ENCODE data around the gene AJM1.

AJM1 gene

GRCh38 chr9:136853596-136854112, 11.4 kb downstream of the AJM1 start:
- no peak overlapping the region for H3K4me3 ChIP-seq (replicated peaks; ENCODE audit: low read depth, low read length)
- peak; percentile 41 for TF ChIP-seq CTCF (IDR thresholded peaks at IDR 0.05; ENCODE audit: insufficient read depth, low read length, poor library complexity, severe bottlenecking)
- DNase-seq (ENCODE audit: extremely low read depth, insufficient read length) = peak; percentile 9
- H3K27me3 ChIP-seq (replicated peaks; ENCODE audit: control insufficient read depth, insufficient read depth, low read length) = no peaks in the 10 kb centered on the region
- peaks cover 19% of the 10 kb centered on the region for H3K36me3 ChIP-seq (ENCODE audit: control insufficient read depth, insufficient read depth, low read length)

- DNase-seq (ENCODE audit: extremely low read depth, insufficient read length) = peak; percentile 29
- H3K4me3 ChIP-seq (replicated peaks; ENCODE audit: low read depth, low read length) = no peak overlapping the region
- no peak for TF ChIP-seq CTCF (IDR thresholded peaks at IDR 0.05; ENCODE audit: insufficient read depth, low read length, poor library complexity, severe bottlenecking)
Observed at GRCh38 chr9:136854113-136854841, 12.0 kb downstream of the AJM1 start.

DNA sequence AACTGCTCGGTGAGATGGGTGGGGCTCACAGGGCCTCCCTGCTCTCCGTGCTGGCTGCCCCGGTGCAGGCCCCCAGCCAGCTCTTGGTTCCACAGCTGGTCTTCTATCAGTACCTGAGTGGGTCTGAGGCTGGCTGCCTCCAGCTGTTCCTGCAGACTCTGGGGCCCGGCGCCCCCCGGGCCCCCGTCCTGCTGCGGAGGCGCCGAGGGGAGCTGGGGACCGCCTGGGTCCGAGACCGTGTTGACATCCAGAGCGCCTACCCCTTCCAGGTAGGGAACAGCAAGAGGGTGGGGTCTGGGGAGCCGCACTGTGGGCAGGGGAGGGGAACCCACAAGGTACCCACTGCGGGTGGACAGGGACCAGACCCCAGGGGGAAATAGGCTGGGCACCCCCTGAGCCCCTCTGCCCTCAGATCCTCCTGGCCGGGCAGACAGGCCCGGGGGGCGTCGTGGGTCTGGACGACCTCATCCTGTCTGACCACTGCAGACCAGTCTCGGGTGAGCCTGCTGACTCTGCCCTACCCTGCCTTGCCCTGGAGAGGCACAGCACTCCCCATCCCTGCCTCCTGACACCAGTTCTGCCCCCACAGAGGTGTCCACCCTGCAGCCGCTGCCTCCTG, 12.7 kb downstream of the AJM1 start:
- Histone ChIP-seq H3K27me3 (replicated peaks; ENCODE audit: control insufficient read depth, insufficient read depth, low read length) (no peaks in the 10 kb centered on the region), H3K4me3 (replicated peaks; ENCODE audit: low read depth, low read length) (no peak overlapping the region), H3K36me3 (ENCODE audit: control insufficient read depth, insufficient read depth, low read length) (peaks cover 19% of the 10 kb centered on the region)
- TF ChIP-seq CTCF (IDR thresholded peaks at IDR 0.05; ENCODE audit: insufficient read depth, low read length, poor library complexity, severe bottlenecking) = no peak
- peak; percentile 13 for DNase-seq (ENCODE audit: extremely low read depth, insufficient read length)

More at GRCh38 chr9:136854113-136854841, 12.0 kb downstream of the AJM1 start:
- Histone ChIP-seq H3K36me3 (ENCODE audit: control insufficient read depth, insufficient read depth, low read length) (peaks cover 19% of the 10 kb centered on the region), H3K27me3 (replicated peaks; ENCODE audit: control insufficient read depth, insufficient read depth, low read length) (no peaks in the 10 kb centered on the region)

DNA sequence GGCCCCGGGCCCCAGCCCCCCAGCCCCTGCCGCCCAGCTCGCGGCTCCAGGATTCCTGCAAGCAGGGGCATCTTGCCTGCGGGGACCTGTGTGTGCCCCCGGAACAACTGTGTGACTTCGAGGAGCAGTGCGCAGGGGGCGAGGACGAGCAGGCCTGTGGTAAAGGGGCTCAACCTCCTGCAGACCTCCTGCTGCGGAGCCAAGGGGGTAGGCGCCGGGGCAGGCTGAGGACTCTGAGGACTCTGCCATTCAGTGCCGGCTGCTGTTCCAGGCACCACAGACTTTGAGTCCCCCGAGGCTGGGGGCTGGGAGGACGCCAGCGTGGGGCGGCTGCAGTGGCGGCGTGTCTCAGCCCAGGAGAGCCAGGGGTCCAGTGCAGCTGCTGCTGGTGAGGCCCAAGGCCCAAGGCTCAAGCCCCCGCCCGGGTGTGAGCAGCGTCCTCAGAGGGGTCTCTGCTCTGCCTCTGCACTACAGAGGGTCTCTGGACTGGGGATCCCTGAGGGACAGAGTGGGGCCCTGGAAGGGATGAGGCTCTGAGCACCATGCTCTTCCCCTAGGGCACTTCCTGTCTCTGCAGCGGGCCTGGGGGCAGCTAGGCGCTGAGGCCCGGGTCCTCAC, 13.3 kb downstream of the AJM1 start:
- DNase-seq (ENCODE audit: extremely low read depth, insufficient read length) = peak; percentile 13
- TF ChIP-seq CTCF (IDR thresholded peaks at IDR 0.05; ENCODE audit: insufficient read depth, low read length, poor library complexity, severe bottlenecking) = no peak
- no peaks in the 10 kb centered on the region for H3K27me3 ChIP-seq (replicated peaks; ENCODE audit: control insufficient read depth, insufficient read depth, low read length)
- H3K36me3 ChIP-seq (ENCODE audit: control insufficient read depth, insufficient read depth, low read length) = peaks cover 13% of the 10 kb centered on the region
- no peak overlapping the region for H3K4me3 ChIP-seq (replicated peaks; ENCODE audit: low read depth, low read length)

DNA sequence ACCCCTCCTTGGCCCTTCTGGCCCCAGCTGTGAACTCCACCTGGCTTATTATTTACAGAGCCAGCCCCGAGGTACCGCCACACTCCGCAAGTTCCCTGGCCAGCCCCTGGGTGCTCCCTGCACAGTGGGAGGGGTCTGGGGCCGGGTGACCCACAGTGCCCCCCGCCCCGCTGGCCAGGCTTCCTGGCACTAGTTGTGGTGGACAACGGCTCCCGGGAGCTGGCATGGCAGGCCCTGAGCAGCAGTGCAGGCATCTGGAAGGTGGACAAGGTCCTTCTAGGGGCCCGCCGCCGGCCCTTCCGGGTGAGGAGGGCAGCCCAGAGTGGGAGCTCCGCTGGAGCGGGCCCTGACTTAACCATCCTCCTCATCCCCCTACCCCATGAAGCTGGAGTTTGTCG, 13.8 kb downstream of the AJM1 start:
- DNase-seq (ENCODE audit: extremely low read depth, insufficient read length) = peak; percentile 15
- Histone ChIP-seq H3K4me3 (replicated peaks; ENCODE audit: low read depth, low read length) (no peak overlapping the region), H3K36me3 (ENCODE audit: control insufficient read depth, insufficient read depth, low read length) (peaks cover 14% of the 10 kb centered on the region), H3K27me3 (replicated peaks; ENCODE audit: control insufficient read depth, insufficient read depth, low read length) (no peaks in the 10 kb centered on the region)
- TF ChIP-seq CTCF (IDR thresholded peaks at IDR 0.05; ENCODE audit: insufficient read depth, low read length, poor library complexity, severe bottlenecking) = no peak
